Small intestine (tissue), 7 donors: ENCODE results near the gene KCNJ12. TPM values are rescaled to one million over a fixed set of nuclear protein-coding genes. Genes with fewer than 3 reads are reported as not detected.
A peak's percentile ranks its signal among the peaks of the same experiment; 100 is the strongest.
"Not testable (repeated sequence)": the region's sequence is repeated elsewhere in the genome, so short reads cannot be mapped to it uniquely, and the experiment has no call there.

Experiments
- DNase-seq, 2 donors: peaks; one replicate each; pipeline versions ENCODE4 v3.0.0 to v3.0.0-alpha.2; 2013
- FAIRE-seq: peaks from 2 replicates; lab custom pipeline; 2012; peaks lifted over from hg19 to GRCh38; lab: Jason Lieb, UNC
- H3K27ac ChIP-seq, 3 donors: one replicate each; pipeline ENCODE4 v1.5.1; 2013; ENCODE audit warnings: low read length in 2 of 3, mild to moderate bottlenecking in 2 of 3, control low read depth in 1 of 3, inconsistent platforms in 1 of 3, low read depth in 1 of 3, moderate library complexity in 1 of 3
- H3K27me3 ChIP-seq, 3 donors: one replicate each; pipeline ENCODE4 v1.6.1; 2013; ENCODE audit warnings: low read length in 3 of 3, inconsistent platforms in 1 of 3; ENCODE audit not compliant: control insufficient read depth in 3 of 3, insufficient read depth in 3 of 3
- H3K36me3 ChIP-seq, 3 donors: one replicate each; pipeline ENCODE4 v1.6.1; 2013; ENCODE audit warnings: low read length in 3 of 3, inconsistent platforms in 1 of 3, low read depth in 1 of 3, mild to moderate bottlenecking in 1 of 3, moderate library complexity in 1 of 3; ENCODE audit not compliant: control insufficient read depth in 3 of 3, insufficient read depth in 2 of 3
- H3K4me1 ChIP-seq, 3 donors: one replicate each; pipeline ENCODE4 v1.6.1; 2013; ENCODE audit warnings: low read length in 2 of 3, inconsistent platforms in 1 of 3, low read depth in 1 of 3, mild to moderate bottlenecking in 1 of 3, moderate library complexity in 1 of 3; ENCODE audit not compliant: control insufficient read depth in 3 of 3, insufficient read depth in 2 of 3
- H3K4me3 ChIP-seq, 3 donors: one replicate each; pipeline ENCODE4 v1.5.1; 2013; ENCODE audit warnings: low read length in 3 of 3, control low read depth in 1 of 3, inconsistent platforms in 1 of 3, low read depth in 1 of 3, mild to moderate bottlenecking in 1 of 3, moderate library complexity in 1 of 3
- H3K9me3 ChIP-seq, 2 donors: one replicate each; pipeline ENCODE4 v1.6.1; 2013; ENCODE audit warnings: low read depth in 1 of 2, low read length in 1 of 2; ENCODE audit not compliant: control insufficient read depth in 2 of 2, insufficient read depth in 1 of 2
- WGBS, 3 donors: extraction: QIAGEN DNeasy Blood & Tissue Kit; methylation state at CpG; one replicate each; pipeline ENCODE4 v1.1.7; 2013; 5-methylcytosine and 5-hydroxymethylcytosine counted together
- polyA plus RNA-seq, 4 donors: library from polyadenylated mRNA; stranded (reverse) in 3 of 4; unstranded in 1 of 4; fragments of 200-250 nt in 3 of 4; fragments of 120-200 nt in 1 of 4; gene quantifications; one replicate each; pipeline versions ENCODE4 v1.2.1 to v1.2.3, GENCODE V29; 2013
- donor health status: healthy with polysubstance abuse.
- donor health status: control.
- donor health status: control.
- donor health status: Bipolar disorder and iron deficiency.
- donor health status: healthy.

Gene KCNJ12
- polyA plus RNA-seq, 4 donors: 2.0 to 17.8 TPM; not detected in 2

- H3K4me3 ChIP-seq, H3K27me3 ChIP-seq, H3K27ac ChIP-seq, H3K9me3 ChIP-seq, H3K4me1 ChIP-seq, DNase-seq, FAIRE-seq, H3K36me3 ChIP-seq: not testable (repeated sequence)
- whole genome bisulfite sequencing, 3 donors: 78 to 90% (median 78%) methylated on average over 5 to 7 of the region's 7 CpGs
Observed at GRCh38 chr17:21436481-21436880, 60.3 kb downstream of the KCNJ12 start.

- 60 to 65% (median 62%) methylated on average over 12 to 14 of the region's 15 CpGs for WGBS, 3 donors
- not testable (repeated sequence) for H3K36me3 ChIP-seq, DNase-seq, FAIRE-seq, H3K27ac ChIP-seq, H3K9me3 ChIP-seq, H3K27me3 ChIP-seq, H3K4me3 ChIP-seq, H3K4me1 ChIP-seq
Observed at GRCh38 chr17:21436883-21437836, 61.0 kb downstream of the KCNJ12 start.

DNA sequence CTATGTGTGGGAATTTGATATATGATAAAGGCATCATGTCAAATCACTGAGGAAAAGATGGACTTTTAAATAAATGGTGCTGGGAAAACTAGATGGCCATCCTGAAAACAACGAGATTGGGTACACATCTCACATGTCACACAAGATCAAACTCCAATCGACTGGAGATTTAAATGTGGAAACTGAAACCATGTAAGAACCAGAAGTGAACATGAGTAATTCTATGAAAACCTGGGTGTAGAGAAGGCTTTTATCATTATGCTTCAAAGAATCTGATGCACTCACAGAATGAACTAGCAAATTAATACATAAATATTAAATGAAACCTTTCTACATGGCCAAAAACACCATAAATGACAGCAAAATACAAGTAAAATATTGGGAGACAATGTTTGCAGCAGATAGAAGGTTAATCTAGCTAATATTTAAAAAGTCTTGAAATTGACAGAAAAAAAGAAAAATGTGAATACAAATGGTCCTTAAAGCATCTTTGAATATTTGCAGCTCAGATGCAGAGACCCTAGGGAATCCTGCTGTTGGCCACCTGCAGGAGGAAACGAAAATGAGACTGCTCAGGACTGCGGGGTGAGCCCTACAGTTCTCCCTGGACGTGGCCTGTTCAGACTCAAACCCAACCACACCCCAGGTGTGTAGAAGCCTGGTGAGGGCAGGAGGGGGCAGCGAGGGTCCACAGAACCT is 62.3 kb downstream of the KCNJ12 start:
- not testable (repeated sequence) for H3K27ac ChIP-seq, H3K4me1 ChIP-seq, DNase-seq, H3K4me3 ChIP-seq, FAIRE-seq, H3K9me3 ChIP-seq, H3K36me3 ChIP-seq, H3K27me3 ChIP-seq
- 52 to 60% (median 53%) methylated on average over 4 to 6 of the region's 6 CpGs for WGBS, 3 donors

DNA sequence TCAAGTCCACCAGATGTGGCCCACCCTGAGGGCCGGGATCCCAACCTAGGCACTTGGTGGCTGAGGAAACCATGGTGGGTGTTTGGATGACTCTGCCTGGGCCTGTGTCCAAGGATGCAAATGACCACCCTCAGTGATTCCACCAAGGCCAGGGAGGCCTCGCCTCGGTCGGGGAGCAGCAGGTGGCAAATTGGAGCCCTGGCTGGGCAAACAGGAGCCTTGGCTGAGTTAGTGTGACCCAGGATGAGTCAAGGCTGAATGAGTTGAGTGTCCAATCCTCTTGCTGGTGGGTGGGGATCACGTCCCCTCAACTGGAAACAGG is 62.8 kb downstream of the KCNJ12 start:
- DNase-seq, FAIRE-seq: not testable (repeated sequence)
- 71 to 85% (median 75%) methylated on average over 3 of the region's 5 CpGs for WGBS, 3 donors

GRCh38 chr17:21445091-21445650 is 69.0 kb downstream of the KCNJ12 start:
- 76 to 82% (median 81%) methylated on average over 9 of the region's 9 CpGs for WGBS, 3 donors
- no peaks in the 10 kb centered on the region for H3K4me1 ChIP-seq
- H3K27ac ChIP-seq: no peak overlapping the region
- no peaks in the 10 kb centered on the region for H3K9me3 ChIP-seq
- FAIRE-seq: no peak
- H3K4me3 ChIP-seq: no peak overlapping the region
- H3K36me3 ChIP-seq: no peaks in the 10 kb centered on the region
- H3K27me3 ChIP-seq: no peaks in the 10 kb centered on the region
- DNase-seq: no peak

More for the DNA sequence above, 62.8 kb downstream of the KCNJ12 start:
- H3K27ac ChIP-seq, H3K9me3 ChIP-seq, H3K4me3 ChIP-seq, H3K27me3 ChIP-seq, H3K4me1 ChIP-seq, H3K36me3 ChIP-seq: not testable (repeated sequence)

GRCh38 chr17:21447552-21447951 is 71.4 kb downstream of the KCNJ12 start:
- not testable (repeated sequence) for H3K27ac ChIP-seq, H3K9me3 ChIP-seq, H3K4me3 ChIP-seq, H3K4me1 ChIP-seq, H3K36me3 ChIP-seq, FAIRE-seq, H3K27me3 ChIP-seq, DNase-seq
- WGBS, 3 donors: 78 to 84% (median 78%) methylated on average over 4 of the region's 4 CpGs

DNA sequence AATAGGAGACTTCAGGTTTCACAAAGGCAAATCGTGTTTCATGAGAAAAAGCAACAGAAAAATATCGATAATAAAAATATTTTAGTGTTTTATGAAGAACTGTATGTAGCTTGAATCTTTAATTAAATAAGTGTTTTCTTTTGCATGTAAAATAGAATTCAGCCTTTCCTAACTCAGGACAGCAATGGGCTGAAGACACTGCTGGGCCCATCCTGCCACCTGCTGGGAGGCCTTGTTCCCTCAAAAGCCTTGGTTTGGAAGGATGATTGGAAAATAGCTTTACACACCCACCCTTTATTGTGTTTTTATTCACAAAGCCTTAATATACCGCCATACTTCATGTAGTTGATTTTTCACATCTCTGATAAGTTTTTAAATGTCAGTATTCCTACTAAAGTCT is 73.7 kb downstream of the KCNJ12 start:
- H3K4me3 ChIP-seq, H3K9me3 ChIP-seq, H3K36me3 ChIP-seq, H3K4me1 ChIP-seq, DNase-seq, H3K27ac ChIP-seq: not testable (repeated sequence)
- WGBS, 3 donors: 58 to 73% (median 66%) methylated on average over 3 of the region's 3 CpGs
- FAIRE-seq: peak; percentile 19
- H3K27me3 ChIP-seq: peaks cover 0 to 15% (median 0%) of the 10 kb centered on the region in 3 donors

DNA sequence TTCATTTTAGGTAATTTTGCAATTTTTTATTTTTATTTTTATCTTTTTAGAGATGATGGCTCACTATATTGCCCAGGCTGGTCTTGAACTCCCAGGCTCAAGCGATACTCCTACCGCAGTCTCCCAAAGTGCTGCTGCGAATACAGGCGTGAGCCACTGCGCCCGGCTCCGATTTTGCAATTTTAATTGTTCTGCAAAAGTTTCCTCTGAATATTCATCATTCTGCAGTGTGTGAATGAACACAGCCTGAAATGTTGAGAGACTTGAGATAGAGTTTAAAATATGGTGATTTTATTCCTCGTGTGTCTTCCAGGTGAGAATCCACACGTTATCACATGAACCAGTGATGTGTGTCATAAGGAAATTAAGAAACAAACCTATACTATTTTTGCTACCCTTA is 75.8 kb downstream of the KCNJ12 start:
- FAIRE-seq (no peak), DNase-seq (no peak)
- Histone ChIP-seq H3K9me3 (no peaks in the 10 kb centered on the region), H3K4me1 (no peaks in the 10 kb centered on the region), H3K27ac (no peak overlapping the region), H3K4me3 (no peak overlapping the region), H3K36me3 (no peaks in the 10 kb centered on the region), H3K27me3 (peaks cover 0 to 15% (median 0%) of the 10 kb centered on the region in 3 donors)
- 60 to 67% (median 63%) methylated on average over 9 of the region's 9 CpGs for WGBS, 3 donors
